ENCODE results near the gene HMX1. TPM values are rescaled to one million over a fixed set of nuclear protein-coding genes. Genes with fewer than 3 reads are reported as not detected.

HMX1 gene
- total RNA-seq, result under 1 TPM in 1 of 4 donors, not detected in 3; 0.84 TPM

DNA sequence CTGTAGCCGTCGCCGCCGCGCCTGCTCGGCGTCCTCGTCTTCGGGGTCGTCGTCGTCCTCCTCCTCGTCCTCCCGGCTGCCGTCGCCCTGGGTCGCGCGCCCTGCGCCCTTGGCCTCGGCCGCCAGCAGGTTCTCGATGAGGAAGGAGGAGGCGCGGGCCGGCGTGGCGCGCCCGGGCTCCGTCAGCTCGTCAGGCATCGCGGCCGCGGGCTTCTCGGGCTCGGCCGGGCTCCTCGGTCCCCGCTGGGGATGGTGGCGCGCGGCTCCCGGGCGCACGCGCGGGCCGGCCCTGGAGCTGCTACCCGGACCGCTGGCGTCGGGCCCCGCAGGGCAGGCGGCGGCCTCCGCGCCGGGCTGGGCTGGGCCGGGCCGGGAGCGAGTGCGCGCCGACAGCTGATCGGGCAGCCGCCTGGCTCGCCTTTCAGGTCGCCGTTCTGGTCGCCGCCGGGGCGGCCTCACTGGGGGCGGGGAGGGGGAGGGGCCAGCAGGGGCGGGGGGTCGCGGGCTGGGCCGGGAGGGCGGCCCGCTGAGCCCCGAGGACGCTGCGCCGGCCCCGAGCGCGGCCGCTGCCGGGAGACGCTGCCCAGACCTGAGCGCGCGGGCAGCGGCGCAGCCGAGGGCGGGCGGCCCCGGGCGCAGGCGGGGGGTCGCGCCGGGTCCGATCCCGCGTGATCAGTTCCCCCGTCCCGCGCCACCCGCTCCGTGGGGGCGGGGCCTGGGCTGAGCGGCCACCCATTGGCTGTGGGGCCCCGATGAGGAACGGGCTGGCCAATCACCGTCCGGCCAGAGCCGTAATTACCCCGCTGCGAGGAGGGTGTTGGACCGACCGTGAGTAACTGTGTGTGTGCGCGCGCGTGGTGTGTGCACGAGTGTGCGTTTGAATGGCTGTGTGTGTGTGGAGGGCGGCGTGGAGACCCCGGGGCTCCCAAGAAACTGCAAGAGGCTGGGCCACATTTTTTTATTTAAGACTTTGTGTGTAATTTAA, at the start of gene HMX1:
Gene HMX1, minus strand, starts transcription at position 423 of the 985 bp plus-strand sequence. Its CDS starts 225 bp downstream, at position 198.
- 1% methylated on average over 41 to 59 of the region's 134 CpGs for WGBS, 2 donors
- no peak for DNase-seq (ENCODE audit: low spot score in 2 of 2)
- intact Hi-C loops (cut with DNase I; ENCODE audit: low total_unique reads), result no loop called here
- H3K4me3 ChIP-seq (ENCODE audit: low read depth, poor library complexity, severe bottlenecking), result no peak within 1 kb of the TSS
- TF ChIP-seq, protein P1, sequence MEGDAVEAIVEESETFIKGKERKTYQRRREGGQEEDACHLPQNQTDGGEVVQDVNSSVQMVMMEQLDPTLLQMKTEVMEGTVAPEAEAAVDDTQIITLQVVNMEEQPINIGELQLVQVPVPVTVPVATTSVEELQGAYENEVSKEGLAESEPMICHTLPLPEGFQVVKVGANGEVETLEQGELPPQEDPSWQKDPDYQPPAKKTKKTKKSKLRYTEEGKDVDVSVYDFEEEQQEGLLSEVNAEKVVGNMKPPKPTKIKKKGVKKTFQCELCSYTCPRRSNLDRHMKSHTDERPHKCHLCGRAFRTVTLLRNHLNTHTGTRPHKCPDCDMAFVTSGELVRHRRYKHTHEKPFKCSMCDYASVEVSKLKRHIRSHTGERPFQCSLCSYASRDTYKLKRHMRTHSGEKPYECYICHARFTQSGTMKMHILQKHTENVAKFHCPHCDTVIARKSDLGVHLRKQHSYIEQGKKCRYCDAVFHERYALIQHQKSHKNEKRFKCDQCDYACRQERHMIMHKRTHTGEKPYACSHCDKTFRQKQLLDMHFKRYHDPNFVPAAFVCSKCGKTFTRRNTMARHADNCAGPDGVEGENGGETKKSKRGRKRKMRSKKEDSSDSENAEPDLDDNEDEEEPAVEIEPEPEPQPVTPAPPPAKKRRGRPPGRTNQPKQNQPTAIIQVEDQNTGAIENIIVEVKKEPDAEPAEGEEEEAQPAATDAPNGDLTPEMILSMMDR (IDR thresholded peaks at IDR 0.05), result no peak
- no peak for TF ChIP-seq POLR2A (IDR thresholded peaks at IDR 0.05)

DNA sequence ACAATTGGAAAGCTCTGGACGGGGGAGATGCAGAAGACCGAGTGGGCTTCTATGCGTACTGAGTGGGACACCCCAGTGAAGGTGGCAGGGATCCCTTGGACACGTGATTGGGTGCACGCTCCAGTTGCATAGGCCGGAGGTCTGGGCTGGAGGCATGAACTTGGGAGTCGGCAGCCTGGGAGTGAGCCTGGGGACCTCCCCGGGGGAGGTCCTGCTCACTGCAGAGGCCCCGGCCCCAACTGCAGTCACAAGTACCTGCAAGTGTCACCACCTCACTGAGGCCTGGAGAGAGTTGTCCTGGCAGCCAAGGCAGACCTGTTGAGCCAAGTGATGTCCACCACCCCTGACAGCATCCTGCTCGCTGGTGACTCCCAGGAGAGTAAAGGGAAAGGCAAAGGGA, 49.3 kb upstream of the HMX1 start:
- intact Hi-C loops (cut with DNase I; ENCODE audit: low total_unique reads), result no loop called here
- DNase-seq (ENCODE audit: low spot score in 2 of 2), result peak in 1 of 2 donors; percentile 59
- TF ChIP-seq, protein P1 (IDR thresholded peaks at IDR 0.05), result no peak
- TF ChIP-seq POLR2A (IDR thresholded peaks at IDR 0.05), result no peak
- no peak overlapping the region for H3K4me3 ChIP-seq (ENCODE audit: low read depth, poor library complexity, severe bottlenecking)
- 80 to 85% methylated on average over 10 of the region's 10 CpGs for WGBS, 2 donors

DNA sequence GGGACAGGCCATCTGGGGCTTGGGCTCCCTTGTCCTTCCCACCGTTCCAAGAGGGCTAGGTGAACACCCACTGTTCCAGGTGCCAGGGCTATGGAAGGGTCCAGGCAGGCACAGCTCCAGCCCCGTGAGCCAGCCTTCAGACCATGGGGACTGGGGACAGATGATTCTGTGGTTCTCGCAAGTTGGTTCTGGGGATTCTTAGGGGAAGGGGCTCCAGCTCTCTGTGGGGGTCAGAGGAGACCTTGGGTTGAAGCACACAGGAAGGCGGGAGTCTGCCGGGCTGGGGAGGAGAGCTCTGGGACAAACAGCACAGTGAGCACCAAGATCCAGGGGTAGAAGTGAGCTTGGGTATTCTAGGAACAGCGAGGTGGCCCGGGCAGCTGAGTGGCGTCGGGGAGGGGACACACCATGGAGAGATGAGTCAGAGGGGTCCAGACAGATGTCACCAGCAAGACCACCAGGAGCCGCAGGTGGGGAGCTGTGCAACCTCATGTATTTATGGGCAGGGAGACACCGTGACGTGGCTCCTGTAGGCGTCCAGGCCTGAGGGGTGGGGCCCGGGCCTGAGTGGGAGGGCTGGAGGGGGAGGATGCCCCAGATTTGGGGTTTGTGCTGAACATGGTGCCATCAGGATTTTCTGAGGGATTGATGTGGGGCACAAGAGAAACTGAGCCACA, 48.8 kb upstream of the HMX1 start:
- TF ChIP-seq, protein P1 (IDR thresholded peaks at IDR 0.05), result no peak
- TF ChIP-seq POLR2A (IDR thresholded peaks at IDR 0.05), result no peak
- intact Hi-C loops (cut with DNase I; ENCODE audit: low total_unique reads), result no loop called here
- WGBS, 2 donors, result 84% methylated on average over 13 to 14 of the region's 14 CpGs
- H3K4me3 ChIP-seq (ENCODE audit: low read depth, poor library complexity, severe bottlenecking), result no peak overlapping the region
- DNase-seq (ENCODE audit: low spot score in 2 of 2), result peak; percentile 7 to 78

DNA sequence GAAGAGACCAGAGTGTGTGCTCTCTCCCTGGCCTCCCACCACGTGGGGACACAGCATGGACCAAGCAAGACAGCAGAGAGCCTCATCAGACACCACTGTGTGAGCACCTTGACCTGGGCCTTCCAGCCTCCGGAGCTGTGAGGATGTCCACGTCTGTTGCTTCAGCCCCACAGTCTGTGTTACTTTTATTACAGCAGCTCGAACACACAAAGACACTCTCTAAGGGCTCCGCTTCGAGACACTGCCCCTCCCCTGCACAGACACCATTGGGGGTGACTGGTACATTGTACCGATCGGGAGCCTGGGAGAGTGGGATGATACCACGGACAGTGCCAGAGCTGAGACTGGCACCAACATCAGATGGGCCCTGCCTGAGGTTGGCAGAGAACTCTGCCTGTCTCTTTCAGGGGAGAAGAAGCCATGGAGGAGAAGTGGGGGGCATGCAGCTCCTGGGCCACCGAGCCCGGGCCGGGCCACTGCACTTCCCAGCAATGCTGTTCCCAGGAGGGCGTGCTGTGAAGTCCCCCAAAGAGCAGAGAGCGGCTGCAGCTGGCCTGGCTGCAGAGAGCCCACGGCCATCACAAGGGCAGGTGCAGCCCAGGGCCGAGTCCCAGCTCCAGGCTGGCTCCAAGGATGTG, 48.1 kb upstream of the HMX1 start:
- 72 to 74% methylated on average over 13 to 16 of the region's 16 CpGs for WGBS, 2 donors
- no peak overlapping the region for H3K4me3 ChIP-seq (ENCODE audit: low read depth, poor library complexity, severe bottlenecking)
- intact Hi-C loops (cut with DNase I; ENCODE audit: low total_unique reads), result no loop called here
- TF ChIP-seq, protein P1 (IDR thresholded peaks at IDR 0.05), result no peak
- TF ChIP-seq POLR2A (IDR thresholded peaks at IDR 0.05), result no peak
- peak in 1 of 2 donors; percentile 70 for DNase-seq (ENCODE audit: low spot score in 2 of 2)

DNA sequence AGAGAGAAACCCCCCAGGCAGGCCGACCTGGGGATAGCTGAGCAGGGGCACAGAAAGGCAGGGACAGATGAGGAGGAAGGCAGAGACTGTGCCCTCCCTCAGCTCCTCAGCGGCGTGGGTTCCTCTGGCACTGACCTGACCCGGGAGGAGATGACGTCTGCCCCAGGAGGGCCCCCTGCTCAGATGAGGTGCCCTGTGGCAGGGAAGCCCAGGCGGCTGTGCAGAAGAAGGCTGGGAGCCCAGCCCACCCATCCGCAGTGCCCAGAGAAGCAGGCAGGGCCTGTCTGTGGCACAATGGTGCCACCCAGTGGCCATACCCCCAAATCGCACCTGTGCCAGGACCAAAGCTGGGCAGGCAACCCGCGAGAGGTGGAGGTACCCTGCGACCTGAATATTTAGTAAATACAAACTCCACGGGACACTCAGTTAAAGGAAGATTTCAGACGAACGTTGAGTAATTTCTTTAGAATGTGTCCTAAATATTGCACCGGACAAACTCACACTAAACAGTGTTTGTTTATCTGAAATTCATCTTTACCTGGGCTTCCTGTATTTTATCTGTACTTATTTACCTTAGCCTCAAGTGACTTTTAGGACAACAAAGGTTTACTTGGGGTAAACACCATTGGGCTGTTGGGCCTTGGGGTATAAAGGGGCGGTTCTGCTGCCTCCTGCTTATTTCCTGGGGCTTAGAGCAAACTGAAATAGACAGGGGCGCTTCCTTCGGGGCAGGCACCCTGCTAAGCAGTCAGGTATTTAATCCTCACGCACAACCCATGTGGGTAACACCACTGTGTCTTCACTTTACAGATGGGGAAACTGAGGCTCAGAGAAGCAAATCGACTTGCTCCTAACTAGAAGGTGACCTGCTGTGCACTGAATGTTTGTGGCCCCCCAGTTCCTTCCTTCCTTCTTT, 46.5 kb upstream of the HMX1 start:
- intact Hi-C loops (cut with DNase I; ENCODE audit: low total_unique reads), result no loop called here
- 14 to 17% methylated on average over 20 of the region's 20 CpGs for WGBS, 2 donors
- peak in 1 of 2 donors; percentile 91 for DNase-seq (ENCODE audit: low spot score in 2 of 2)
- TF ChIP-seq POLR2A (IDR thresholded peaks at IDR 0.05), result no peak
- TF ChIP-seq, protein P1 (IDR thresholded peaks at IDR 0.05), result peak in 1 of 3 donors; percentile 61
- H3K4me3 ChIP-seq (ENCODE audit: low read depth, poor library complexity, severe bottlenecking), result no peak overlapping the region
